GM10266 (cell line): ENCODE measurements around the gene MATCAP1.
A peak's percentile ranks its signal among the peaks of the same experiment; 100 is the strongest.

Source experiments
- DNase-seq: peaks from one replicate; pipeline ENCODE4 v3.0.0; 2012; ENCODE audit errors: extremely low spot score
- CTCF ChIP-seq: IDR thresholded peaks from 2 replicates; pipeline ENCODE4 v1.5.1; 2012; ENCODE audit warnings: mild to moderate bottlenecking, low read depth; ENCODE audit not compliant: control insufficient read depth, insufficient read depth; ENCODE audit errors: missing control alignments

The MATCAP1 gene

GRCh38 chr16:67147437-67148140 is 36.2 kb downstream of the MATCAP1 start:
- no peak for DNase-seq
- TF ChIP-seq CTCF: no peak

- no peak for DNase-seq
- TF ChIP-seq CTCF: peak; percentile 9
Observed at GRCh38 chr16:67146523-67147357, 37.0 kb downstream of the MATCAP1 start.

- TF ChIP-seq CTCF: no peak
- no peak for DNase-seq
Observed at GRCh38 chr16:67145746-67146145, 38.0 kb downstream of the MATCAP1 start.

- DNase-seq: no peak
- TF ChIP-seq CTCF: no peak
Observed at GRCh38 chr16:67144943-67145342, 38.8 kb downstream of the MATCAP1 start.

GRCh38 chr16:67142342-67142741 is 41.4 kb downstream of the MATCAP1 start:
- no peak for TF ChIP-seq CTCF
- no peak for DNase-seq

GRCh38 chr16:67141391-67141790 is 42.4 kb downstream of the MATCAP1 start:
- DNase-seq: no peak
- no peak for TF ChIP-seq CTCF

GRCh38 chr16:67137605-67138004 is 46.2 kb downstream of the MATCAP1 start:
- no peak for TF ChIP-seq CTCF

More at GRCh38 chr16:67137605-67138004, 46.2 kb downstream of the MATCAP1 start:
- DNase-seq: no peak
